ENCODE measurements around the gene SGPP1.
"Not testable (repeated sequence)": the region's sequence is repeated elsewhere in the genome, so short reads cannot be mapped to it uniquely, and the experiment has no call there.

Gene SGPP1

DNA sequence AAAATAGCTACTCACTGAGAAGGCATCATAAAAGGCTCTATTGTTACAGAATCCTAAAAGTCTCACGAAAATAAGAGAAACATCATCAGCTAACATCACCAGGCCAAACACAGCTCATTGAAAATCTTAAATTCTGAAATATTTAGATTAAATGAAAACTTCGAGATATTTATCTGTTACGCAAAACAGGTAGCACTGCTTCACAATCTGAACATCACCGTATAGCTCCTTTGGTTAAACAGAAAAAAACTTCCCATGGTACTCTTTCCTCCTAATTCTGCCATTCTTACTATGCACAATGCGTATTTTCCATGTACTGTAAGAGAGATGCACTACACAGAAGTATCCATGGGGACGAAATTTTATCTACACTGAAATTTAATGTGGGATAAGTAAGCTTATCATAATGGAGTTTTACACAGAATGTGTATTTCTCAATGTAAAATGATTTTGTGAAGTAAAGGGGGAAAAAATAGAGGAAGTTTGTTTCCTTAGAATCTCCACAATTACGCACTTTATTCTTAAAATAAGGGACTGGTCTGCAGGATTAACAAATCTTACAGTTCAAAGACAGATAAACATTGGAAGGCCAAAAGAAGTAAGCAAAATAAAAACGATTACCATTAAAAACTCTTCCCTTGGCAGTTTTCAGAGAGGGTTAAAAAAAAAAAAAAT is 1.9 kb downstream of the SGPP1 start:
- no peak for DNase-seq

DNA sequence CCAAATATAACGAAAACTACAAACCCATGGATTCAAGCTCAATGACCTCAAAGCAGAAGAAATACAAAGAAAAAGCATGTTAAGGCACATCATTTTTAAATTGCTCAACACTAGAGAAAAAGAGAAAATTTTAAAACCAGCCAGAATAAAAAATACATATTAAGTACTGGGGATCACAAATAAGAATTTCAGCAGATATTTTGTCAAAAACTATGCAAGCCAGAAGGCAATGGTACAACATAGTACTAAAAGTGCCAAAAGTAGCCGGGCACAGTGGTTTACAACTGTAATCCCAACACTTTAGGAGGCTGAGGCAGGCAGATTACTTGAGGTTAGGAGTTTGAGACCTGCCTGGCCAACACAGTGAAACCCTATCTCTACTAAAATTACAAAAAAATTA is 10.2 kb downstream of the SGPP1 start:
- DNase-seq, result no peak

DNA sequence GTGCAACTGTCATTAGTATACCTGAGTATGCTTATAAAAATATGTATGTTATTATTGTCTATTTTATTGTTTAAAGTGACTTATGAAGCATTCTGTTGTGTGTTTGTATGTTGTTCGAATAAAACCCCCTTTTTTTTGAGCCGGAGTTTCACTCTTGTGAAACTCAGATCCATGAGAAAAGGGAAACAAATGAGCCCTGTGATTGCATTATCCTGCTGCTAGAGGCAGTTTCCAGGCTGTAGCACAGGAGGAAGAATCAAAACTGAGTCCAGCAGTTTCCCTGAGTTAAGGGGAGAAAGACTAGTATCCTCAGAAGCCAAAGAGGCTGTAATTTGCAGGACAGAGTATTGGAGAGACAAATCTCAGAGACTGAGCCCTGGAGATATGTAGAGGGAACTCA is 12.5 kb downstream of the SGPP1 start:
- DNase-seq, result no peak

DNA sequence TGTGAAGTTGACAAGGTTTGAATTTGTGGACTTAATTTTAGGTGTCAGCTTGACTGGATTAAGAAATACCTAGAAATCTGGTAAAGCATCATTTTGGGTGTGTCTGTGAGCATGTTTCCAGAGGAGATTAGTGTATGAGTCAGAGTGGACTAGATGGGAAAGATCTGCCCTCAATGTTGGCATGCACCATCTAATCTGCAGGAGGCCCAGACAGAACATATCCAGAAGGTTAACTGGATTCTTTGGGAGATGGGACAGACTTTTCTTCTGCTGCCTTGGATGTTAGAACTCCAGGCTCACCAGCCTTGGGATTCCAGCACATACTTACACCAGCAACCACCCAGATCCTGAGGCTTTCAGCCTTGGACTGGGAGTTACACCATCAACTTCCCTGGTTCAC is 14.1 kb downstream of the SGPP1 start:
- no peak for DNase-seq

DNA sequence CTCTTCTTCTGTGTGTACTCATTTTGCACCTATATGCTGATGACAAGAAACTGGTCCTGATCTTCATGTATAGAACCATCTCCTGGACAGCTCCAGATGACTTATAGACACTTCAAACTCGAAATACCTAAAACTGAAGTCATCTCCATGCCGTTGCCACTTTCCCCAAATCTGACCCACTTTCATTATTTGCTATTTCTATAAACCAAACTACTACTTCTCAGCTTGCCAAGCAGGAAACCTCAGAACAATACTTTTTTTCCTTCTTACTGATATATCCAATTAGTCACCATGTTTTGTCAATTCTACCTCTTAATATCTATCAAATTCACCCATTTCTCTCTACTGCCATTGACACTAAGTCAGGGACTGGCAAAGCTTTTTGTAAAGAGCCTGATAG is 14.8 kb downstream of the SGPP1 start:
- DNase-seq, result no peak

DNA sequence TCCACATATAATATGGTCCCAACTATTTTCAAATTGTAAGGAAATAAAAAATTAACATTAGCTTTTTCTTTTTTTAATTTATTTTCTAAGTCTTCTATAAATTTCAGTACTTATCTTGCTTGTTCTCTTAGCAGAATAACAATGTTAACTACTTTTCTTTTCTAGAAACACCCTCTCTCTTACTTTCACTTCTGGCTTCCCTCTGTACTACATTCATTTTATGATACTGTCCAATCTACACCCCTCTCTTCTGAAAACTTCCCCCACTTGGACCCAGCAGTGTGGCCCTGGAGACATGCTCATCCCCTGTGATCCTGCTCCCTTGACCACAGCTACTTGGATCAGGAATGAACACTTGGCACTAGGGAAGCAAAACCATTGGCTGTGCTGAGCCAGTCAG is 15.7 kb downstream of the SGPP1 start:
- no peak for DNase-seq

DNA sequence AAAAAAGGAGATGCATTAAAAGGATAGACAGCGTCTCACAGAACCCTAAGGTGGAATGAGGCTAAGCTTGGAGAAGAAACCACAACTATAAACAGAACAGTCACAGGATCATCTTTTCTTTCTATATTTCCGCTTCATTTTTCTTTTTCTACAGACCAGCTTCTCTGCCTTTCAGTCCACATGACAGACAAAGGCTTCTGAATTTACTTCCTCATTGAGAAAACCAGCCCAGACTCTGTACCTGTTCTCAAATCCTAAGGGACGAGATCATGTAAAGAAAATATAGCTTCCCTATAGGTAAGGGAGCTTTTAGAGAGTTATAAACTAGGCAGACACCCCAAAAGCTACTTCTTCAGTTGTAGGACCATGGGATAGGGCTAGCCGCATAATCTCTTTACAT is 17.4 kb downstream of the SGPP1 start:
- DNase-seq, result no peak

DNA sequence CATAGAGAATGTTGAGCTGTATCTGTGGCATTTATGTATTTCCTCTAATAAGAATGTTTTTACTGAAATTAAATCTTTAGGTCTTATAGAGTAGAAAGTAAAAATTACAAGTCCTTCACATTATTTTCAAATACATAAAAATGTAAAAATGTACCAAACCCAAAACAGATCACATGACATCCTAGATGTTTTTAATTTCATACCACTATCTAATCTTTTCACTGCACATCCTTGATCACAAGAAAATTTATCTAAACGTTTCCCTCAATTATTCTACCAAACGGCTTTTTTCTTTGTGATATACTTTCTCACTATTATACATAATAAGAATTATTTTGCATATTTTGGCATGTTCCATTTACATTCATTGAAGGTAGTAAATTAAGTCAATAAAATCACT is 18.3 kb downstream of the SGPP1 start:
- no peak for DNase-seq

DNA sequence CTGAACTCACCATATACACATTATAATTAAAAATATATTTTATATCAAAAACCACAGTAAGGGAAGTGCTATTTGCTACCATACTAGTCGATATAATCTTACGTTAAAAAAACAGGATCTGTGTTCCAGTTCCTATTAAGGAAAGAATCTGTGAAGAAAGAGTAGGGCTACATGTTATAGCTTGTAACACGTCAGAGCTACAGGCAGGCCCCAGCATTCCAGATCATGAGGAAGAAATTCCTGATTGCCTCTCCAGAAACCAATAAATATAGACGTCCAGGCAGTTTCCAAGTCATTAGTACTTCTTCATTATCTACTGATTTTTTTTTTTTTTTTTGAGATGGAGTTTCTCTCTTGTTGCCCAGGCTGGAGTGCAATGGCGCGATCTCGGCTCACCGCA is 20.6 kb downstream of the SGPP1 start:
- no peak for DNase-seq

DNA sequence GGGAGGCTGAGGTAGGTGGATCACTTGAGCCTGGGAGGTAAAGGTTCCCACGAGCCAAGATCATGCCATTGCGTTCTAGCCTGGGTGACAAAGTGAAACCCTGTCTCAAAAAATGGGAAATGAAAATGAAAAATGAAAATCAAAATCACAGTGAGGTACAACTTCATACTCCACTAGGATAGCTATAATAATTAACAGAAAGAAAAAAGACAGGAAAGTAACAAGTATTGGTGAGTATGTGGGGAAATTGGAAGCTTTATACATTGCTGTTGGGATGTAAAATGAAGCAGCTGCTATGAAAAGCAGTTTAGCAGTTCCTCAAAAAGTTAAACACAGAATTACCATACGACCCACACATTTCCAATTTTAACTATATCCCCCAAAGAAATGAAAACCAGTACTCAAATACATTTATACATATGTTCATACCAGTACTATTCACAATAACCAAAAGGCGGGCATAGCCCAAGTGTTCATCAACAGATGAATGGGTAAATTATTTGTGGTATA is 22.2 kb downstream of the SGPP1 start:
- no peak for DNase-seq

DNA sequence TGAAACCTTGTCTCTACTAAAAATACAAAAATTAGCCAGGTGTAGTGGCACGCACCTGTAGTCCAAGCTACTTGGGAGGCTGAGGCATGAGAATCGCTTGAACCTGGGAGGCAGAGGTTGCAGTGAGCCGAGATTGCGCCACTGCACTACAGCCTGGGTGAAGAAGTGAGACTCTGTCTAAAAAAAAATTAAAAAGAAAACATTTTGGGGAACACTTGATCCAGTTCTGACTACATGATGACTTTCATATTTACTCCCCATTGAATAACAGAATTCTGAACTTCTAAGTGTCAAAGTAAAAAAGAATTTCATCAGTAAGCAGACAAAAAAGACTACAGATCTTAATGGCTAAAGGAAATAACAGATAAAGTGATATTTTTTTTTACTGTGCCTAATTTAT is 25.3 kb downstream of the SGPP1 start:
- DNase-seq, result not testable (repeated sequence)

DNA sequence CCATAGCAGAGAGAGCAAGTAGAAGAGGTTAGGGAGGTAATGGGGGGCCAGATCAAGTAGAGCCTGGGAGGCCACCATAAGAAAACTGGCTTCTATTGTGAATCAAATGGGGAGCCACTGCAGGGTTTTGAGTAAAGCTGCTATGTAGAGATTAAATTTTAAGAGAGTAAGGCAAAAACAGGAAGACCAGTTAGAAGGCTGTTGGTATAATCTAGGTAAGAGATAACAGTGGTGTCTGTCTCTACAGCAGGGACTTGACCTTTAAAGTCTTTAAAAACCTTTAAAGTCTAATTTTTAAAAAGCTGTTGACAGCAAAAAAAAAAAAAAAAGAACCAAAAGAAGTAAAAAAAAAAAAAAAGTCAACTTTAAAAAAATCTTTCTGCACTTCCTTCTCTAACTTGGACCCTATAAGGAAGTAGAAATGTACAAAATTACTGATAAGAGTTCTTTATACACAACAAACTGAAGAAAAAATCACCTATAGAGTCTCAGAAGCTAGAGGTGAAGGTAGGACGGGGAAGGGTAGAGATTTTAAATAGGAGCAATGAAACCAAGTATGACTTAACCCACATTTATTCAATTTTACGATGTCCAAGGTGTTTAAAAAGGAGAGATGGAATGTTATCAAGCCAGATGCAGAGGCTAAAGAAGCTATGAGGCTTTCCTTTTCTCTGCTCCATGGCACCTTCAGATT is 26.1 kb downstream of the SGPP1 start:
- no peak for DNase-seq

DNA sequence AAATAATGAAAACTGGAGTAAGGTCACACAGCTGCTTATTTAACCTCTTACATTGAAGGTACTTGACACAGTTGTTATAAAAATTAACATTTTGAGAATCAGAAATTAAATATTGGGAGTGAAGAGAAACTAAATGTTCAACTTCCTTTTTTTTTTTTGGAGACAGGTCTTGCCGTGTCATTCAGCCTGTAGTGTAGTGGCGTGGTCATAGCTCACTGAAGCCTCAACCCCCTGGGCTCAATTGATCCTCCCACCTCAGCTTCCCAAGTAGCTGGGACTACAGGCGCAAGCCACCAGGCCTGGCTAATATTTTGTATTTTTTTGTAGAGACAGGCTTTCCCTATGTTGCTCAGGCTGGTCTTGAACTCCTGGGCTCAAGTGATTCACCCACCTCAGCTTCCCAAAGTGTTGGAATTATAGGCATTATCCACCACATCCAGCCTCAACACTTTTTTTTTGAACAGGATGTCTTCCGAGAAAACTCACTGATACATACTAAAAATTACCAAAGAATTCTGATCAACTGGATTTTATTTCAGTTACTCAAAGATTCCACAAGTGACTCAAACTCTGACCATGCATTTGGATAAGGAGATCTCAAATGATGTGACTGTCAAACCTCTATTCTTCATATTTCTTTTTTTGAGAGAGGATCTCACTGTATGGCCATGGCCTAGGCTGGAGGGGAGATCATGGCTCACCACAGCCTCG is 35.4 kb downstream of the SGPP1 start:
- DNase-seq, result no peak

DNA sequence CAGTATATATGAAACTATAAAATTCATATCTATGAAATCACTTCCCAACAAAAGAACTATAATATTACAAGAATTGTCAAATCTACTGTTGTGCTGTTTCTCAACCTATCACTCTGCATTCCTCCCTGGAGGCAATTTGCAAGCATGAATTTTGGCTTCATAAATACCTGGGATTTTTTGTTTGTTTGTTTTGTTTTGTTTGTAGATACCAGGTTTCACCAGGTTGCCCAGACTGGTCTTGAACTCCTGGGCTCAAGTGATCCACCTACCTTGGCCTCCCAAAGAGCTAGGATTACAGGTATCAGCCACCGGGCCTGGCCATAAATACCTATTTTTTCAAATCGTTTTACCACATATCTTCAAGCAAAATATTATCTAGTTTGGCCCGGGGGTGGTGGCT is 38.7 kb downstream of the SGPP1 start:
- DNase-seq, result no peak

DNA sequence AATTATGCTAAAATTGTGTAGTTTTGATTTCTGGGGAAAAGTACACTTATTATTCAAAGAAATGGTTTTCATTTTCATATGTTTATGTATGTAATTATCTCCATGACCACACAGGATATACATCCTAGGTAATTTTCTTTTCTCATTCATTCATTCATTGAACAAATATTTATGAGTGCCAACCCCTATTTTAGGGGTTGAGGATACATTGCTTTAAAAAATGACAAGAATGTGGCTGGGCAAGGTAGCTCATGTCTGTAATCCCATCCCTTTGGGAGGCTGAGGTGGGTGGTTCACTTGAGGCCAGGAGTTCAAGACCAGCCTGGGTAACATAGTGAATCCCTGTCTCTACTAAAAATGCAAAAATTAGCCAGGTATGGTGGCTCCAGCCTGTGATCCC is 40.9 kb downstream of the SGPP1 start:
- no peak for DNase-seq

DNA sequence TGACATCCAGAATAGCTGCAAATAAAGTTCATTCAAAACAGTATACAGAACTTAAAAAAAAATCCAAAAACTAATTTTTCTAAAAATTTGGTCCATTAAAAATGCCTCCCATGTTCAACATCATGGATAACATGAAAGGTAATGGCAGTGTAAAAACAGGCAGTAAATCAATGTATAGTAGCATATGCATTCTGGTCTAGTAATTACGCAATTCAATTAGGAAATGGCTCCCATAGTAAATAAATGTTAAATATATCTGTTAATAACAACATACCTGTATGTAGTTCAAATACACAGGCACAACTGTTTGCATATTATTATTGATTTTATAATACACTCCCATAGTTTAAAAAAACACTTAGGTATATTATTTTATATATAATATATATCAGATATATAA is 42.5 kb downstream of the SGPP1 start:
- DNase-seq, result no peak

DNA sequence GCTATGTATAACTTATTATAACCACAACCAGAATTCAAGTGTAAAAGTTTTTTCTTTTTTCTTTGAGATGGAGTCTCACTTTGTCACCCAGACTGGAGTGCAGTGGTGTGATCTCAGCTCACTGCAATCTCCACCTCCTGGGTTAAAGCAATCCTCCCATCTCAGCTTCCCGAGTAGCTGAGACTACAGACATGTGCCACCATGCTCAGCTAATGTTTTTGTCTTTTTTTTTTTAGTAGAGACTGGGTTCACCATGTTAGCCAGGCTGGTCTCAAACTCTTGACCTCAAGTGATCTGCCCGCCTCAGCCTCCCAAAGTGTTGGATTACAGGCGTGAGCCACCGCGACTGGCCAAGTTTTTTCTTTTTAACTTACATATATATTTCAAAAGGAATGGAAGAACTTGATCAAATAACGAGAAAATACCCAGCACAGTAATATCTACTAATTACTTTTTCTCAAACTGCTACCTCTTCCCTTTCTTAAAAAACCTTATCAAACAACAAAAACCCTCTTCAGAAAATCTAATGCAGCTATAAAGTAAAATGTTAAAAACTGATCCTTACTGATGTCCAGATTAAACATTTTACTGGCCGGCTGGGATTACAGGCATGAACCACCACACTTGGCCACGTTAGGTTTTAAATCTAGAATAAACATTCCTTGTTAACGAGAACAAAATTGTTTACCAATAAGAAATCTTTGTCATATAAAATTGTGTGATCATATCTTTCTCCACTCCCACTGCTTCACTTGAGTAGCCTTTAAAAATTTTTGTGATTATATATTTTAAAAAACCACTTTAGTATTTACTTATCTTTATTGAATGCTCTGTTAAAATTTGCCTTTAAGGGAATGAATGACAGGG is 44.9 kb downstream of the SGPP1 start:
- no peak for DNase-seq

DNA sequence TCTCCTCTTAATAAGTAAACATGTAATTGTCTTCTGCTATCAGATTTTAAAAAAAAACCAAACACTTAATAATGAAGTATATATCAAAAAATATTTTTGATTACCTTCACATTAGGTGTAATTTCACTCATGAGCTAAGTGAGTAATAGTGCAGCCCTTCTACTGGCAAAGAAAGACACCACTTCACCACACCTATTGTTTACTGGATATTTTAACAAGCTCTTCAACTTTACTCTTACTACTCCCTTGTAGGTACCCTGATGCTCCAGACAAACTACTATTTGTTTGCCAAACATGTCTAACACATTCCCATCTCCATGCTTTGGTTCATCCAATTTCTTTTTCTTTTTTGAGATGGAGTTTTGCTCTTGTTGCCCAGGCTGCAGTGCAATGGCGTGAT is 49.3 kb downstream of the SGPP1 start:
- no peak for DNase-seq

DNA sequence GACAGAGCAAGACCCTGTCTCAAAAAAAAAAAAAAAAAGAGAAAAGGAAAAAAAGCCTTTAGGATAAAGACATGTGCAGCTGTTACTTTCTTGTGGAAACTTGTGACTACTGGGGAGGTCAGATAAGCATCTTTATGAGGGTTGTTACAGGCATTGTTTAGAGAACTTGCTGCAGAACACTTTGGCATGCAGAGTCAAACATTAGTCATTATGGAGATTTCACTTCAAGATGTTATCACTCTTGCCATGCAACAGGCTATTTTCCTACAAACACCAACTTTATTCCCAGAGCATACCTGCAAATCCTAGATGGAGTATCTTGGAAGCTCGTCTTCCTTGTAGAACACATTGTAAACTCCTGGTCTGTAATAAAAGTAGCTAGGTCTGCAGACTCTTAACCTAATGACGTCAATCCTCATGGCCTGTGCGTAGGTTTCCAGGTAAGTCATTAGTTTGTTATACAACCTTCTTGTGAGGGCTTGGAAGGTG is 49.9 kb downstream of the SGPP1 start:
- DNase-seq, result no peak

DNA sequence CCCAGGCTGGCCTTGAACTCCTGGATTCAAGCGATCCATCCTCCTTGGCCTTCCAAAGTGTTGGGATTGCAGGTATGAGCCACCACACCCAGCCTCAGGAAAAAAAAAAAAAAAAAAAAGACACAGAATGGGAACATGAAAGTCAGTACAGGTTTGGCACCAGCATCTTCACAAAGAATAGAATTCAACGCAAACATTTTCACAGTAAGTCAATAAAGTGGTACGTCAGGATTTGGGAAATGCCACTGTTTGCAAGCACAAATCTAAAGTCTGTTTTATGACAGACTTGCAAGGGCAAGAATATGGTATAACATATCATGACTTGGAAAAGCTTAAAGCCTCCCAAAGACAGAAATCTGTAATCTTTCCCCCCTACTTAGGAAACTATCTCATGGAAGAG is 51.2 kb downstream of the SGPP1 start:
- DNase-seq, result no peak

DNA sequence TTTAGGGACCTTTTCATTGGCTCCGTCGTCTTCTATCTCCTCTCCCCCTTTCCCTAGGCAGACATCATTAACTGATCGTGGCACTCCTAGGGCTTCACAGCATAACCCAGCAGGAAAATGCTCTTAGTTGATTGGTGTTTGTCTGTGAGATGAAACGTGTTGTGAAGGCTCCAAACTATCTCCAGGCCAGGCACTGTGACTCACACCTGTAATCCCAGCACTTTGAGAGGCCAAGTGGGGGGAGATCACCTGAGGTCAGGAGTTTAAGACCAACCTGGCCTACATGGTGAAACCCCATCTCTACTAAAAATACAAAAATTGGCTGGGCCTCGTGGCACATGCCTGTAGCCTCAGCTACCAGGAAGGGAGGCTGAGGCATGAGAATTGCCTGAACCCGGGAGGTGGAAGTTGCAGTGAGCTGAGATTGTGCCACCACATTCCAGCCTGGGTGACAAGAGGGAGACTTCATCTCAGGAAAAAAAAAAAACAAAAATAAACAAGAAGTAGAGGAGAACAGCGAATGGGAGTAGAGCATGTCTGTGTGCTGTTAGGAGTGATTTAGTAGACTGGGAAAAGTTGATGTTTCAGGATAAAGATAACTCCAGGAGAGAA is 53.9 kb downstream of the SGPP1 start:
- DNase-seq, result no peak

DNA sequence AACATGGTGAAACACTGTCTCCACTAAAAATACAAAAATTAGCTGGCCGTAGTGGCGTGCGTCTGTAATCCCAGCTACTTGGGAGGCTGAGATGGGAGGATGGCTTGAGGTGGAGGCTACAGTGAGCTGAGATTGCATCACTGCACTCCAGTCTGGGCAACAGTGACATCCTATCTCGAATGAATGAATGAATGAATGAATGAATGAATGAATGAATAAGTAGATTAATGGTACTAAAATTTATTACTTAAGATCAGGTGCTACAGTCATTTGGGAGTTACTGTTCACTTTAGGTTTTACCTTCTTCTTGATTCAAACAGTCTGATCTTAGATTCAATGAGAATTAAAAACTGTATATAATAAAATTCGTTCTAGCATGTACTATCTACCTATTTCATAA is 54.6 kb downstream of the SGPP1 start:
- DNase-seq, result no peak
